ENCODE data around the gene PRKCH. TPM values are rescaled to one million over a fixed set of nuclear protein-coding genes. Genes with fewer than 3 reads are reported as not detected.
A peak's percentile ranks its signal among the peaks of the same experiment; 100 is the strongest.

PRKCH gene
- total and polyA plus RNA-seq, 4 experiments from 2014 or later = 246 to 284 (median 249) TPM

DNA sequence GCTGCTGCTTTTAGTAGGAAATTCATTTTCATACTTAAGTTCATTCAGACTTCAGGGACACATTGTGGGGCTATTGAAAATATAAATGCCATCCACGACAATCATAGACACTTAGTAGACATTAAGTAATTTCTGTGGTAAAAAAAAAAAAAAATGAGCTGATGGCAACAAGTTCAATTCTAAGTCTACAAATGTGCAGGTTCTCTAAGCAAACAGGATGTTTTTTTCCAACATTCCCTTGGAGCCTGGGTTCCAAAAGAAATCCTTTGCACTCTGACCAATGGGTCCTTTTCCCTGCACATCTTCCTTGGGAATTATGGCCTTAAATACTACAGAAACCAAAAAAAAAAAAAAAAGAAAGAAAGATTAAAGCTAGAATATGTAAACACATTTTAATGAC, 198.4 kb downstream of the PRKCH start:
- H3K4me1 ChIP-seq (ENCODE audit: insufficient read depth, low read length) = peaks cover 85% of the 10 kb centered on the region
- H3K9me3 Mint-ChIP-seq = no peaks in the 10 kb centered on the region

GRCh38 chr14:61520576-61520975, 199.2 kb downstream of the PRKCH start:
- Mint-ChIP-seq H3K4me3 (peak overlapping the region in 1 of 8 donors; percentile 5), H3K9me3 (no peaks in the 10 kb centered on the region), H3K36me3 (peaks cover 24 to 63% of the 10 kb centered on the region in 2 donors), H3K27ac (peak overlapping the region in 4 of 7 donors; percentile 26 to 88 (median 74)), H3K4me1 (peaks cover 62 to 96% (median 83%) of the 10 kb centered on the region in 4 donors), H3K27me3 (no peaks in the 10 kb centered on the region)
- peaks cover 85% of the 10 kb centered on the region for H3K4me1 ChIP-seq (ENCODE audit: insufficient read depth, low read length)
- intact Hi-C loops (cut with micrococcal nuclease) = loop anchor here (5.0 kb wide), 1 partner anchor 197 kb away; no protein-coding TSS in a partner anchor
- no peaks in the 10 kb centered on the region for H3K27me3 ChIP-seq (ENCODE audit: insufficient read depth, low read length)
- CTCF ChIA-PET (ENCODE audit: partially characterized antibody) = interaction anchor here (0.6 to 1.3 kb wide), 4 partner anchors 11 to 229 kb away, joined by 3 to 5 read pairs (median 3); no protein-coding TSS in a partner anchor
- no peaks in the 10 kb centered on the region for H3K36me3 ChIP-seq (ENCODE audit: insufficient read depth, low read length)
- DNase-seq = no peak
- no peak overlapping the region for H3K27ac ChIP-seq (ENCODE audit: low read depth, low read length)
- POLR2A ChIA-PET (ENCODE audit: partially characterized antibody) = interaction anchor here (0.6 to 1.0 kb wide), 3 partner anchors 15 to 199 kb away, joined by 3 to 4 read pairs (median 3); no protein-coding TSS in a partner anchor
- no peaks in the 10 kb centered on the region for H3K9me3 ChIP-seq (ENCODE audit: control insufficient read depth in 1 of 2, low read length in 2 of 2)
- no peak overlapping the region for H3K4me3 ChIP-seq (ENCODE audit: low read length in 2 of 2)

More for the DNA sequence above, 198.4 kb downstream of the PRKCH start:
- no peaks in the 10 kb centered on the region for H3K9me3 ChIP-seq (ENCODE audit: control insufficient read depth in 1 of 2, low read length in 2 of 2)
- H3K27ac ChIP-seq (ENCODE audit: low read depth, low read length) = no peak overlapping the region
- H3K36me3 ChIP-seq (ENCODE audit: insufficient read depth, low read length) = peaks cover 5% of the 10 kb centered on the region
- POLR2A ChIA-PET (ENCODE audit: partially characterized antibody) = interaction anchor here (1.0 to 1.2 kb wide), 2 partner anchors 48 to 200 kb away, joined by 4 to 5 read pairs; no protein-coding TSS in a partner anchor
- CTCF ChIA-PET (ENCODE audit: partially characterized antibody) = interaction anchor here (1.1 to 2.1 kb wide), 4 partner anchors 12 to 250 kb away, joined by 3 to 6 read pairs (median 3); no protein-coding TSS in a partner anchor
- H3K4me3 ChIP-seq (ENCODE audit: low read length in 2 of 2) = no peak overlapping the region
- no peak overlapping the region for H3K4me3 Mint-ChIP-seq
- intact Hi-C loops (cut with micrococcal nuclease) = loop anchor here (5.0 kb wide), 1 partner anchor 198 kb away; no protein-coding TSS in a partner anchor
- no peaks in the 10 kb centered on the region for H3K27me3 ChIP-seq (ENCODE audit: insufficient read depth, low read length)
- peak overlapping the region in 4 of 7 donors; percentile 4 to 82 (median 55) for H3K27ac Mint-ChIP-seq
- peaks cover 24 to 63% of the 10 kb centered on the region in 2 donors for H3K36me3 Mint-ChIP-seq
- H3K27me3 Mint-ChIP-seq = no peaks in the 10 kb centered on the region
- DNase-seq = no peak
- H3K4me1 Mint-ChIP-seq = peaks cover 57 to 96% (median 79%) of the 10 kb centered on the region in 4 donors

GRCh38 chr14:61521773-61522172, 200.4 kb downstream of the PRKCH start:
- CTCF ChIA-PET (ENCODE audit: partially characterized antibody) = interaction anchor here (0.7 to 1.5 kb wide), 3 partner anchors 9 to 208 kb away, joined by 3 to 4 read pairs (median 4); no protein-coding TSS in a partner anchor
- no peaks in the 10 kb centered on the region for H3K9me3 ChIP-seq (ENCODE audit: control insufficient read depth in 1 of 2, low read length in 2 of 2)
- no peaks in the 10 kb centered on the region for H3K9me3 Mint-ChIP-seq
- peaks cover 85% of the 10 kb centered on the region for H3K4me1 ChIP-seq (ENCODE audit: insufficient read depth, low read length)
- peak overlapping the region; percentile 64 to 92 (median 80) for H3K27ac Mint-ChIP-seq
- no peak for DNase-seq
- no peaks in the 10 kb centered on the region for H3K27me3 ChIP-seq (ENCODE audit: insufficient read depth, low read length)
- H3K27me3 Mint-ChIP-seq = no peaks in the 10 kb centered on the region
- POLR2A ChIA-PET (ENCODE audit: partially characterized antibody) = interaction anchor here (0.9 to 1.2 kb wide), 3 partner anchors 11 to 50 kb away, joined by 3 to 6 read pairs (median 4); no protein-coding TSS in a partner anchor
- H3K27ac ChIP-seq (ENCODE audit: low read depth, low read length) = no peak overlapping the region
- intact Hi-C loops (cut with micrococcal nuclease) = loop anchor here (5.0 kb wide), 1 partner anchor 196 kb away; no protein-coding TSS in a partner anchor
- peaks cover 27 to 63% of the 10 kb centered on the region in 2 donors for H3K36me3 Mint-ChIP-seq
- H3K4me1 Mint-ChIP-seq = peaks cover 60 to 96% (median 82%) of the 10 kb centered on the region in 4 donors
- peak overlapping the region in 4 of 8 donors; percentile 0 to 70 (median 14) for H3K4me3 Mint-ChIP-seq
- H3K4me3 ChIP-seq (ENCODE audit: low read length in 2 of 2) = no peak overlapping the region
- no peaks in the 10 kb centered on the region for H3K36me3 ChIP-seq (ENCODE audit: insufficient read depth, low read length)

DNA sequence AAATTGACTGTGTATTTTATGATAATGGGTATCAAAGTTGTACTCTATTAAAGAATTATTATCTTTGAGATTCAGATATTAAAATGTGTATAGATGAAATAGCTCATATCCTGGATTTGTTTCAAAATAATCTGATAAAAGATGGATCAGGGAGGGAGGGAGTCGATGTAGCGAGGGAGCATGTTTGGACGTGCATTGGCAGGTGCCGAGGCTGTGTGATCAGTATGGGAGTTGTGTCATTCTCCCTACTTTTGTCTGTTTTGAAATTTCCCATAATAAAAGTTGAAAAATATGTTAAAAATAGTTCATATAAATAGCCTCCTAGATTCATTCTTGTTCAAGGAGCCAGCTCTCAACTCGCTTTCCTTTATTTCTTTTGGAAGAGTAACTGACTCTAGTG, 202.4 kb downstream of the PRKCH start:
- intact Hi-C loops (cut with micrococcal nuclease) = loop anchor here (5.0 kb wide), 1 partner anchor 194 kb away; no protein-coding TSS in a partner anchor
- ChIA-PET POLR2A (ENCODE audit: partially characterized antibody) (interaction anchor here (0.9 to 3.3 kb wide), 4 partner anchors 11 to 47 kb away, joined by 3 to 14 read pairs (median 3); no protein-coding TSS in a partner anchor), CTCF (ENCODE audit: partially characterized antibody) (interaction anchor here (0.8 to 2.3 kb wide), 9 partner anchors 9 to 314 kb away, joined by 3 to 11 read pairs (median 5); no protein-coding TSS in a partner anchor)
- H3K4me1 Mint-ChIP-seq = peaks cover 57 to 95% (median 78%) of the 10 kb centered on the region in 4 donors
- peaks cover 68% of the 10 kb centered on the region for H3K4me1 ChIP-seq (ENCODE audit: insufficient read depth, low read length)
- H3K9me3 ChIP-seq (ENCODE audit: control insufficient read depth in 1 of 2, low read length in 2 of 2) = no peaks in the 10 kb centered on the region
- peaks cover 5% of the 10 kb centered on the region for H3K36me3 ChIP-seq (ENCODE audit: insufficient read depth, low read length)
- no peak overlapping the region for H3K27ac ChIP-seq (ENCODE audit: low read depth, low read length)
- H3K36me3 Mint-ChIP-seq = peaks cover 36 to 66% of the 10 kb centered on the region in 2 donors
- no peaks in the 10 kb centered on the region for H3K27me3 ChIP-seq (ENCODE audit: insufficient read depth, low read length)
- H3K9me3 Mint-ChIP-seq = peaks cover 0 to under 1% (median 0%) of the 10 kb centered on the region in 8 donors
- H3K4me3 ChIP-seq (ENCODE audit: low read length in 2 of 2) = no peak overlapping the region
- H3K27me3 Mint-ChIP-seq = no peaks in the 10 kb centered on the region
- no peak for DNase-seq
- peak overlapping the region; percentile 64 to 95 (median 91) for H3K27ac Mint-ChIP-seq
- peak overlapping the region in 5 of 8 donors; percentile 27 to 69 (median 33) for H3K4me3 Mint-ChIP-seq

DNA sequence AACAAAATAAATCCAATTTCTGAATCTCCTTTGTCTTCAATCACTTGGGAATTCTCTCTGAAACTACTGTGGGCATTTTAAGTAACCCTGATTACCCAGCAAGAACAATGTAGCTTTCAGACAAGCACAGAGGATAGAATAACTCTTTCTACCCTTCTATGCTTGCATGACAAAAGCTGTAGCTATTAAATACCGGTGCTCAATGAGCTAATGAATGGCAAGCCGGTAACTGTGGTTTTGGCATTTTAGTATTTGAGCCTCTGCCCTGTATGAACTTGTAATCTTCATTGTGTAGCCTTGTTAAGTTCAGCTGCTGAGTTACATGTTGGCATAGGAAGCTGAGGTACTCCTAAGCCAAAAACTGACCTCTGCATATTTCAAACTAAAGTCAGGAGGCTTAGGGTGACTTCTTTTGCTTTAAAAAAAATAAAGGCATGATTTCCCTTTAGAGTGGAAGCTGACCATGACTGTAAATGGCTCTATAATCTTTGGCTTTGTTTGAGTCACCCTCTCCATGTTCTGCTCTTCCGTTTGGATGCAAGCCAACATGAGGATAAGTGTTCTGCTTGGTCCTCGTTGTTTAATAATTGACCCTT, 202.9 kb downstream of the PRKCH start:
- intact Hi-C loops (cut with micrococcal nuclease) = loop anchor here (5.0 kb wide), 1 partner anchor 193 kb away; no protein-coding TSS in a partner anchor
- no peaks in the 10 kb centered on the region for H3K27me3 Mint-ChIP-seq
- Histone ChIP-seq H3K9me3 (ENCODE audit: control insufficient read depth in 1 of 2, low read length in 2 of 2) (no peaks in the 10 kb centered on the region), H3K4me1 (ENCODE audit: insufficient read depth, low read length) (peaks cover 63% of the 10 kb centered on the region), H3K4me3 (ENCODE audit: low read length in 2 of 2) (no peak overlapping the region), H3K36me3 (ENCODE audit: insufficient read depth, low read length) (peaks cover 10% of the 10 kb centered on the region), H3K27ac (ENCODE audit: low read depth, low read length) (peak overlapping the region; percentile 37), H3K27me3 (ENCODE audit: insufficient read depth, low read length) (no peaks in the 10 kb centered on the region)
- H3K4me1 Mint-ChIP-seq = peaks cover 59 to 92% (median 76%) of the 10 kb centered on the region in 4 donors
- peak overlapping the region in 5 of 8 donors; percentile 44 to 69 (median 51) for H3K4me3 Mint-ChIP-seq
- peak overlapping the region; percentile 64 to 95 (median 91) for H3K27ac Mint-ChIP-seq
- peaks cover 0 to 2% (median 0%) of the 10 kb centered on the region in 8 donors for H3K9me3 Mint-ChIP-seq
- DNase-seq = no peak
- H3K36me3 Mint-ChIP-seq = peaks cover 42 to 71% of the 10 kb centered on the region in 2 donors
- CTCF ChIA-PET (ENCODE audit: partially characterized antibody) = interaction anchor here (0.8 to 2.3 kb wide), 10 partner anchors 9 to 314 kb away, joined by 3 to 11 read pairs (median 4); no protein-coding TSS in a partner anchor
- POLR2A ChIA-PET (ENCODE audit: partially characterized antibody) = interaction anchor here (0.9 to 3.3 kb wide), 4 partner anchors 11 to 48 kb away, joined by 3 to 14 read pairs (median 4); no protein-coding TSS in a partner anchor

DNA sequence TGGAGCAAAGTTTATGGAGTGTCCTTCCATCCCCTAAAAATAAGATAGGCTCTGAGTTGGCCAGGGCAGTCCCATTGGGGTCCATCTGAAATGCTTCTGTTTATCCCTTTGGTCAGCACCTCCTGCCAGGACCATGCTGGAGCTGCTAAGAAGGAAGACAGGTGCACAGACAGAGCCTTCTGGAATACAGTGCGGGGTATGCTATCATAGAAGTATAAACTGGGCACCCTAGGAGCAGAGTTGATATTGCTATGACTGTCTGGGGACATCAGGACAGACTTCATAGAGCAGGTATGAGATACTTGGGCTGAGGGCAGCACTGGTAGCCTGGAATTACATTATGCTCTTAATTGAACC, 203.5 kb downstream of the PRKCH start:
- peak overlapping the region in 6 of 8 donors; percentile 6 to 64 (median 40) for H3K4me3 Mint-ChIP-seq
- peaks cover 0 to 2% (median 0%) of the 10 kb centered on the region in 8 donors for H3K9me3 Mint-ChIP-seq
- CTCF ChIA-PET (ENCODE audit: partially characterized antibody) = interaction anchor here (0.9 to 2.3 kb wide), 8 partner anchors 14 to 206 kb away, joined by 3 to 11 read pairs (median 4); no protein-coding TSS in a partner anchor
- Histone ChIP-seq H3K4me3 (ENCODE audit: low read length in 2 of 2) (no peak overlapping the region), H3K36me3 (ENCODE audit: insufficient read depth, low read length) (peaks cover 11% of the 10 kb centered on the region), H3K27ac (ENCODE audit: low read depth, low read length) (peak overlapping the region; percentile 37), H3K27me3 (ENCODE audit: insufficient read depth, low read length) (no peaks in the 10 kb centered on the region), H3K4me1 (ENCODE audit: insufficient read depth, low read length) (peaks cover 59% of the 10 kb centered on the region), H3K9me3 (ENCODE audit: control insufficient read depth in 1 of 2, low read length in 2 of 2) (no peaks in the 10 kb centered on the region)
- DNase-seq = no peak
- peaks cover 43 to 69% of the 10 kb centered on the region in 2 donors for H3K36me3 Mint-ChIP-seq
- peak overlapping the region; percentile 88 to 95 (median 91) for H3K27ac Mint-ChIP-seq
- POLR2A ChIA-PET (ENCODE audit: partially characterized antibody) = interaction anchor here (0.9 to 3.3 kb wide), 5 partner anchors 19 to 54 kb away, joined by 3 to 14 read pairs (median 4); no protein-coding TSS in a partner anchor
- no peaks in the 10 kb centered on the region for H3K27me3 Mint-ChIP-seq
- intact Hi-C loops (cut with micrococcal nuclease) = loop anchor here (5.0 kb wide), 1 partner anchor 192 kb away; no protein-coding TSS in a partner anchor
- peaks cover 59 to 87% (median 72%) of the 10 kb centered on the region in 4 donors for H3K4me1 Mint-ChIP-seq

Measured in CD4-positive, alpha-beta memory T cell (primary cell).